Stimulated activated CD4-positive, alpha-beta T cell treated with anti-CD3 and anti-CD28 coated beads, Interleukin-15, amount 100 ng/mL, for 48 hours (primary cell): Measurements from ENCODE around the gene NPC1L1.

ENCODE experiments used
- DNase-seq, 2 donors: peaks; one replicate each; pipeline ENCODE4 v3.0.0-alpha.2; 2020; ENCODE audit warnings: low read depth in 2 of 2

The NPC1L1 gene

DNA sequence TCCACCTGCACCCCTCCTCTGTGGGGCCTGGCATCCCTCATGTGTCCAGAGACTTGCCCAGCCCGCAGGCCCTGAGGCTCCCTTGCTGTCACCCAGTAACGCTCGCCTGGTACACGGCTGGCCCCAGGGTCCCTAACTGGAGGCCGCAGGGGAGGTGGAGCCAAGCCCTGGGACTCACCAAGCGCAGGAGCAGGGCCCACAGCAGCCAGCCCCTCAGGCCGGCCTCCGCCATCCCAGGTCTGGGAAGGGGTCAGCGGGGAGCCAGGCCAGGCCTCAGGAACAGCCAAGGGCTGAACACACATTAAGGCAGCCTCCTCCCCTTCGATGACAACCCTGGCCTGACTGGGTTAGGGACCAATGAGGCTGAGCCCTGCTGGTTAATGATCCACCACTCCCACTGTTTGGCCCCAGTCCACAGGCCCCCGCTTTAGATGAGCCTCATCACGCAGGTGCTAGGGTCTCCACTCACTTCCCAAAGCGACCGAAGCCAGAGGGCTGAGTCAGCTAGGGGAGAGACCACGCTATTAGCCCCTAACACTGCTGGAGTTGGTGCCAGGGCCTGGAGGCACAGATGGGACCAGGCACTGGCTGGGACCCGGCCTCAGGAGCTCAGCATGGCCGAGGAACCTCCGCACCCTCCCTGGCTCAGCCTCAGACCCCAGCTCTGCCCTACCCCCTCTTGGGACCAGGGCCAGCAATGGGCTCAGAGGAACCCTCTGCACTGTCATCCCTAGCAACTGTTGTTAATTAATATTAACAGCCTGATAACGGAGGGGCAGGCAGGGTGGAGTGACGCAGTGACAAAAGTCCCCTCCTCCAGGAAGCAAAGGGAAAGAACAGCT lies at the start of gene NPC1L1:
Gene NPC1L1, minus strand, starts transcription at position 303 of the 842 bp plus-strand sequence. Its CDS starts 71 bp downstream, at position 232.
- no peak for DNase-seq

DNA sequence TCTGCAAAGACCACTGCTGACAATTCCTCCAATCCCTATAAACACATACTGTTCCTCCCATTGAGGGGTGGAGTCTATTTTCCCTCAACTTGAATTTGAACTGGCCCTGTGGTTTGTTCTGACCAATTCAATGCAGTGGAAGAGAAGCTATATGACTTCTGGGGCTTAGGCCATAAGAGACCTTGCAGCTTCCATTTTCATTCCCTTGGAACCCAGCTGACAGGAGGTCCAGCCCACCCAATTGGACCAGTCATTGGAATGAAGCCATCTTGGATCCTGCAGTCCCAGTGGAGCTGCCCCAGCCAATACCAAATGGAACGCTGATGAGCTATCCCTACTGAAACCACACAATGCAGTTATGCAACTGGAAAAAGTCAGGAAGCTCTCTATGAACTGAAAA lies 49.8 kb upstream of the NPC1L1 start:
- DNase-seq: no peak

- DNase-seq: peak in 1 of 2 donors; percentile 45
Observed at GRCh38 chr7:44587843-44588711, 46.9 kb upstream of the NPC1L1 start.

DNA sequence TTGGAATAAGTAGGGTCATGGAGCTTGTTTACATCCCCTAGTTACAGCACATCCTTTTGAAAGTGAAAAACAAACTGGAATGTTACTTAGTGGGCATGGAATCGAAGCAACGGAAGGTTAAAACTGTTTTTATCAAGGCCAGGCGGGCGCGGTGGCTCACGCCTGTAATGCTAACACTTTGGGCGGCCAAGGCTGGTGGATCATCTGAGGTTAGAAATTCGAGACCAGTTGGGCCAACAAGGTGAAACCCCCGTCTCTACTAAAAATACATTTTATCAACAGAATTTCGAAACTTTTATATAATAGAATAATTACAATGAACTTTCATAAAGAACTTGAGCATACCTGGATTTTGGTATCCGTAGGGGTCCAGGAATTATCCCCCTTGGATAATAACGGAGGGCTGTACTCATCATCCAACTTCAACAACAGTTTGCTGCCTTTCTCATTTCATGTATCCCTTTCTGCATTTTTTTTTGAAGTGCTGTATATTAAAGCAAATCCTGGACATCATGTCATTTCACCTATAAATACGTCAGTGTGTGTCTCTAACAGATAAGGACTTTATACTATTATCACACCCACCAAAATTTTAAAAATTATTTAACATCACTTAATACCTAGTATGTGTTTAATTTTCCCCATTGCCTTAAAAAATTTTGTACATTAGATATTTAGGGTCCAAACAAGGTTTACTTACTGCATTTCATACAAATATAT lies 42.2 kb upstream of the NPC1L1 start:
- no peak for DNase-seq

DNA sequence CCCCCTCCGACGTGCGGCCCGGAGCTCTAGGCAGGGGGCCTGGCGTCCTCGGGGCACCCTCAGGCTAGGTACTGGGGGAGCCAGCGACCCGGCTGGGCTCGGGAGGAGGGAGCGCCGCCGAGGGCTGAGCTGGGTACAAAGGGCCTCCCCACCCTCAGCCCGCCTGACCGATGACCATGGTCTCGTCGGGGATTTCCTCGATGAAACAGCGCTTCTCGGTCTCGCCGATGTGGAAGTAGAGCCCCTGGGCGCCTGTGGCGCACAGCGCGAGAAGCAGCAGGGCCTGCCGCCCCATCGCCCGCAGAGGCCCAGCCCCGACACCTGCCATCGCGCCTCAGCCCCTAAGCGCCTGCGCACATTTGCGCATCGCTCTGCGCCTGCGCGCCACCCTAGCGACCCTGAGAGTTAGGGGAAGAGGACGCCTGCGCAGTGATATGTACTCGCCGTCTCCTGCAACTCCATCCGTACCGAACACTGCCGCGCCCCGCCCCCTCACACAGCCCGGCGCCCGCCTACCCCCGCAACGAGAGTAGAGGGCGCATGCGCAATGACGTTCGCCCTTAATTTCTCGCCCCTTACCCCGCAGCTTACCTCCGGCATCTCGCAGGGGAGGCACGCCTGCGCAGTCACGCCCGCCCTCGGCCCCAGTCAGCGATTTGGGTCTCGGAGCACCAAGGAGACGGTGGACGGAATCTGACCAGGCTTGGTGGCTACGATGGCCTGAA lies 40.9 kb upstream of the NPC1L1 start, which contains the start of gene TMED4:
Gene TMED4, minus strand, starts transcription at position 353 of the 725 bp plus-strand sequence. Its CDS starts 25 bp downstream, at position 328.
- DNase-seq: peak; percentile 100

DNA sequence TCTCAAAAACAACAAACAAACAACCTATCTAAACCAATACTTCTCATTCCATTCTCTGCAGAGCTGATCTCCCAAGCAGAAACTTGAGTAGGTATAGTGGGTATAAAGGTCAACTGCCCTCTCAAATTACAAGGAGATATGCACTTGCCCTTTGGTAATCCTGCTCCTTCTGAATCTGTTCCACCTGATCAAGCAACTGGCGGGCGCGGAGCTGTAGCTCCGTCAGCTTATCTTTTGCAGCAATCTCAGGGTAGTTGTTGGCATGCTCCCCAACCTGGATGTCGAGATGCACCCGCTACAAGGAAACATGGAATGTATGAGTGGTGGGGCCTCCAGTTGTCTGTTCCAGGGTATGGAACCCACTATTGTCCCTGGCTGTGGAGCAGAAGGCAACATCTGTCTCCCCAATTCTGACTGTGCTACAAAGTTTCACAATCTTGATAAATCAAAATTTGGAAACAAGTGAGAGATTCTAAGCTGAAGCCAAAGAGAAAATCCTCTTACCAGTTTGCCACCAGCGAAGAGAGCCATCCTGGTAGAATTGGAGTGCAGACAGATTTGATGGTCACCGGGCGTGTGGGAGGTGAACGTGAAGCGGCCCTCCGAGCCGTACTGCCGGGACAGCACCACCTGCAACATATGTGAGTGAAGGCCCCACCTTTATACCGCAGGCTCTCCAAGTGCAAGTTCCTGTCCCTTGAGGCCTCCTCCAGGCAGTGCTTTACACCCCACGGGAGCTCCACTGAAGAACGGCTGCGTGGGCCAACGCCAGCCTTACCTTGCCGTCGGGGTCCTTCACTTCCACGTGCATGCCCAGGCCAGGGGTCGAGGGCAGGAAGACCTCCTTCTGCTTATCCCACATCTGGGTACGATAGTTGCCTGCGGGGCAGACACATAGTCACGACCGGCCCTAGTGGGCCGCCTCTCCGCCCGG lies 40.1 kb upstream of the NPC1L1 start:
- DNase-seq: peak; percentile 18 to 39

DNA sequence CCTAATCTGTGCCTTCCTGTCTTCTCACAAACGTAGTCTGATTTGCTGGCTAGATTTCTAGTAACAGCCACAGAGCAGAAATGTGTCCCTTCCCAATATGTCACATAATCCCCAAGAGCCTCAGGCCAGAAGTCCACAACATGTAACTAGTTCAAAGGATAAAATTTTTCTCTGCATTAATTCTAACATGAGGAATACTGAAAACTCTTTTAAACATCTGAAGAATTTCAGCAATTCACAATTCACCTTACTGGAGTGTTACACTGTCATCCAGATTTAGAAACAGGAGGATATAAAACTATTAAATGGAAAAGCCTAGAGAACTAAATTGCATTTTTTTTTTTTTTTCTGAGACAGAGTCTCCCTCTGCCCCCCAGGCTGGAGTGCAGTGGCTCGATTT lies 35.1 kb upstream of the NPC1L1 start:
- no peak for DNase-seq

DNA sequence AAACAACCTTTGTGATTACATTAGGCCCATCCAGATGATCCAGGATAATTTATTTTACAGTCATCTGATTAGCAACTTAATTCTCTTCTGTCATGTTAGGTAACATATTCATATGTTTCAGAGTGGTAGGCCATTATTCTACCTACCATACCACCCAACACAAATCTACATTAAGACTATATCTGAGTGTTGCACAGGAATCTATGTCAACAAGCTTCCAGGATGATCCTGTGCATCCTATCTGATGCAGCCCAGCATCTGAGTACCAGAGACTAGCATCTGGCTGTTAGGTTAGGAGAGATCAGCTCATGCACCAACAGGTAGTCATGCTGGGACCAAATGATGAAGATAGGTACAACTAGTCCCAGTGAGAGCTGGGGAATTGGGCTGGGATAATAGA lies 33.9 kb upstream of the NPC1L1 start:
- DNase-seq: no peak

- DNase-seq: no peak
Observed at GRCh38 chr7:44574287-44574872, 33.2 kb upstream of the NPC1L1 start.

- DNase-seq: peak; percentile 90 to 92
Observed at GRCh38 chr7:44573464-44574286, 32.5 kb upstream of the NPC1L1 start, which contains the start of gene DDX56. TSS of gene DDX56 (minus strand) at chr7:44573908. CDS start at chr7:44573895, 13 bp downstream.

DNA sequence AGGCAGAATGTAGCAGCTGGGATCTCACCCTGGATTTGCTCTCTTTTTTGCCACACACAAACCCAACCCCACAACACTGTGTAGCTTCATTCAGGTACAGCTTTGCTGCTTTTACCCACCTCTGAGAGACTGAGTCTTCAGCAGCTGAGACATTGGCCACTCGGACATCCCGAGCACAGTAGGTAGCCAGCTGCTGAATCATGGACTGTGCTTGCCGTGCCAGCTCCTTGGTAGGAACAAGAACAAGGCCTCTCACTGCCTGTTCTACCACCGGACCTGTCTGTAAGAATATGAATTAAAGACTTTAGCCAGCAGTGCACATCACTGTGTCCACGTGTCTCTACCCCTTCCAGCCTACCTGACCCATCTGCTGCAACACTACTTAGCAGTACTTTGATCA lies 31.6 kb upstream of the NPC1L1 start:
- no peak for DNase-seq

DNA sequence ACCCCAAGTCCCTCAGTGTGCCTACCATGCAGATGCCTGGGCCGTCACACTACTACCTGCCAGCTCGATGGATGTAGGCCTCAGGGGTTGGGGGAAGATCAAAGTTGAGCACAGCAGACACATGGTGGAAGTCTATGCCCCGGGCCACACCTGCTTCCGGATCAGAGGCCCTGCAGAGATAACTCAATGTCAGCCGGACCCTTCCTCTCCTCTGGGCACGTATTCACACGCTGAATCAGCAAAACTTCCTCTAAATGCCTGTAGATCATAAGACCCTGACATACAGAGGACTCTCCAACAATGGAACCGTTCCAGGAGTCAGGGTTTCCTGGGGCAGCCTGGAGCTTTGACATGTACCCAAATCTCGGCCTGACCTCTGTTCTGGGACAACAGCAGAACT lies 28.8 kb upstream of the NPC1L1 start:
- no peak for DNase-seq

GRCh38 chr7:44568771-44569560 lies 27.8 kb upstream of the NPC1L1 start:
- DNase-seq: no peak

DNA sequence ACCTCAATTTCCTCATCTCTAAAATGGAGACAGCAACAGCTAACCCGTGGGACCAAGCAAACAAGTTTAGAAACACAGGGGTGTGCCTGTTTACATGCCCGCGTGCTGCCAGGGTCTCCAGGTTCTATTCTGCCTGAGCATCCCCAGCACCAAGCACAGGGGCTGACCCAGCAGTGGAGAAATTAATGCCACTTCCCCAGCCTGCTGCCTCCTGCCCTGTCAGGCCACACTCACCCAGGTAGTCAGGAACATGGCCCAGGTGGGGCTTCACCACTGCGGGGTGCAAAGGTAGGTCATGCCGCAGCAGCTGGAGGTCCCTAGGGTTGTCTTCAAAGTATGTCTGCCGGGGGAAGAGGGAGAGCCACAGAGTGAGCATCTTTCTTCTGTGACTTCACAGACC lies 26.8 kb upstream of the NPC1L1 start:
- no peak for DNase-seq

GRCh38 chr7:44566680-44567079 lies 25.6 kb upstream of the NPC1L1 start:
- no peak for DNase-seq

GRCh38 chr7:44565795-44566559 lies 24.8 kb upstream of the NPC1L1 start:
- DNase-seq: no peak
